Lung (tissue), 12 donors: ENCODE measurements around the gene FBXO46. TPM values are rescaled to one million over a fixed set of nuclear protein-coding genes. Genes with fewer than 3 reads are reported as not detected.

Experiments
- ATAC-seq: fragments of 200-7000 bp; cut with Tn5 transposase; one replicate; pipeline ENCODE4 v1.9.1; 2020; ENCODE audit warnings: moderate number of reproducible peaks; ENCODE audit not compliant: insufficient read depth, low FRiP score
- DNase-seq, 3 donors: peaks; one replicate each; pipeline ENCODE4 v3.0.0-alpha.2; 2013 to 2017
- H3K27ac ChIP-seq, 2 donors: one replicate each; pipeline ENCODE4 v1.5.1; 2013; ENCODE audit warnings: mild to moderate bottlenecking in 2 of 2, moderate library complexity in 2 of 2, control low read depth in 1 of 2, inconsistent platforms in 1 of 2, low read depth in 1 of 2, low read length in 1 of 2
- H3K27me3 ChIP-seq, 3 donors: one replicate each; pipeline ENCODE4 v1.5.1; 2013; ENCODE audit warnings: low read length in 2 of 3; ENCODE audit not compliant: control insufficient read depth in 3 of 3, insufficient read depth in 3 of 3
- H3K36me3 ChIP-seq, 4 donors: one replicate each; pipeline ENCODE4 v1.5.1; 2013; ENCODE audit warnings: low read length in 4 of 4, mild to moderate bottlenecking in 1 of 4, moderate library complexity in 1 of 4; ENCODE audit not compliant: control insufficient read depth in 4 of 4, insufficient read depth in 4 of 4
- H3K4me1 ChIP-seq, 5 donors: one replicate each; pipeline ENCODE4 v1.5.1; 2013; ENCODE audit warnings: low read length in 5 of 5, mild to moderate bottlenecking in 2 of 5, moderate library complexity in 1 of 5; ENCODE audit not compliant: control insufficient read depth in 5 of 5, insufficient read depth in 5 of 5
- H3K4me3 ChIP-seq: one replicate; pipeline ENCODE4 v1.5.1; 2013; ENCODE audit warnings: mild to moderate bottlenecking, control low read depth, moderate library complexity
- H3K9ac ChIP-seq, 2 donors: one replicate each; pipeline ENCODE4 v1.5.1; 2013; ENCODE audit warnings: low read length in 2 of 2, control low read depth in 1 of 2; ENCODE audit not compliant: insufficient read depth in 1 of 2
- H3K9me3 ChIP-seq, 4 donors: one replicate each; pipeline ENCODE4 v1.5.1; 2013; ENCODE audit warnings: low read length in 3 of 4, mild to moderate bottlenecking in 1 of 4, moderate library complexity in 1 of 4; ENCODE audit not compliant: control insufficient read depth in 4 of 4, insufficient read depth in 3 of 4
- CTCF ChIP-seq: IDR thresholded peaks from 2 replicates; pipeline ENCODE4 v1.5.1; 2012; ENCODE audit warnings: mild to moderate bottlenecking; ENCODE audit errors: control extremely low read depth, extremely low read depth
- WGBS, 2 donors: extraction: QIAGEN DNeasy Blood & Tissue Kit; methylation state at CpG; one replicate each; pipeline ENCODE4 v1.1.7; 2013; 5-methylcytosine and 5-hydroxymethylcytosine counted together
- polyA plus RNA-seq, 2 donors: library from polyadenylated mRNA; stranded (reverse); fragments of 200-250 nt; gene quantifications; one replicate each; pipeline ENCODE4 v1.2.1, GENCODE V29; 2013
- total RNA-seq, 2 donors: library from RNA; depleted of rRNA in 1 of 2; stranded (reverse); fragments of >200 nt in 1 of 2; gene quantifications; one replicate each; pipeline ENCODE4 v1.2.1, GENCODE V29; 2014 to 2021
- donor health status: control.
- donor health status: control.
- donor health status: Bipolar disorder and iron deficiency.
- donor health status: healthy.
- donor health status: DM: yes; HTN: yes; CAD: no.

The FBXO46 gene
- total and polyA plus RNA-seq, 4 donors: 7.6 to 19.0 (median 9.7) TPM

GRCh38 chr19:45745606-45746005, 14.9 kb upstream of the FBXO46 start:
- Histone ChIP-seq H3K4me1 (no peaks in the 10 kb centered on the region), H3K9ac (no peak overlapping the region), H3K27me3 (no peaks in the 10 kb centered on the region), H3K9me3 (no peaks in the 10 kb centered on the region), H3K27ac (no peak overlapping the region), H3K4me3 (no peak overlapping the region), H3K36me3 (no peaks in the 10 kb centered on the region)
- 90 to 91% methylated on average over 6 of the region's 6 CpGs for WGBS, 2 donors
- DNase-seq: no peak
- no peak for TF ChIP-seq CTCF
- no peak for ATAC-seq

GRCh38 chr19:45742969-45743368, 12.3 kb upstream of the FBXO46 start:
- Histone ChIP-seq H3K27ac (no peak overlapping the region), H3K9ac (no peak overlapping the region), H3K27me3 (no peaks in the 10 kb centered on the region), H3K36me3 (no peaks in the 10 kb centered on the region), H3K4me1 (no peaks in the 10 kb centered on the region), H3K4me3 (no peak overlapping the region), H3K9me3 (no peaks in the 10 kb centered on the region)
- no peak for TF ChIP-seq CTCF
- no peak for ATAC-seq
- DNase-seq: no peak
- WGBS, 2 donors: 69 to 74% methylated on average over 4 of the region's 4 CpGs

GRCh38 chr19:45739498-45740439, 9.1 kb upstream of the FBXO46 start:
- H3K36me3 ChIP-seq: no peaks in the 10 kb centered on the region
- no peaks in the 10 kb centered on the region for H3K4me1 ChIP-seq
- 60 to 75% methylated on average over 10 of the region's 10 CpGs for whole genome bisulfite sequencing, 2 donors
- no peak overlapping the region for H3K4me3 ChIP-seq
- no peak overlapping the region for H3K9ac ChIP-seq
- TF ChIP-seq CTCF: no peak
- no peaks in the 10 kb centered on the region for H3K9me3 ChIP-seq
- ATAC-seq (no peak), DNase-seq (no peak)
- H3K27me3 ChIP-seq: no peaks in the 10 kb centered on the region
- no peak overlapping the region for H3K27ac ChIP-seq
